Measurements from ENCODE around the gene KRR1. TPM values are rescaled to one million over a fixed set of nuclear protein-coding genes. Genes with fewer than 3 reads are reported as not detected.

The KRR1 gene
- polyA plus RNA-seq, 1 of the 3 experiments (the other 2 are of a cell fraction): 13.8 TPM

- TF ChIP-seq CTCF (IDR thresholded peaks at IDR 0.05) (no peak), NFIC (IDR thresholded peaks at IDR 0.05; ENCODE audit: borderline replicate concordance) (no peak)
These were observed 1.8 kb downstream of the KRR1 start (continued) for GRCh38 chr12:75509621-75510020.

- Histone ChIP-seq H3K4me2 (no peak overlapping the region), H3K27ac (ENCODE audit: low read depth in 2 of 2, low read length in 1 of 2) (no peak overlapping the region), H3K4me1 (ENCODE audit: control insufficient read depth in 1 of 2, insufficient read depth in 2 of 2, low read depth in 1 of 2, low read length in 1 of 2) (peaks cover 3 to 11% of the 10 kb centered on the region in 2 experiments; a peak in 2 of 4 replicates), H3F3A (replicated peaks; ENCODE audit: insufficient read depth) (peaks cover 57% of the 10 kb centered on the region), H3K9me2 (no peaks in the 10 kb centered on the region), H3K36me3 (replicated peaks in 1 of 2; ENCODE audit: control insufficient read depth in 1 of 2, insufficient read depth in 2 of 2, low read length in 1 of 2) (peaks cover 50 to 52% of the 10 kb centered on the region in 2 experiments), H3K79me2 (ENCODE audit: insufficient read depth) (peaks cover 81% of the 10 kb centered on the region), H3K27me3 (ENCODE audit: insufficient read depth) (no peaks in the 10 kb centered on the region), H3K4me3 (ENCODE audit: low read depth in 2 of 2, low read length in 1 of 2) (no peak overlapping the region), H4K20me1 (ENCODE audit: insufficient read depth) (no peaks in the 10 kb centered on the region), H3K9me3 (no peaks in the 10 kb centered on the region), H3K9ac (no peak overlapping the region), H2AFZ (ENCODE audit: low read depth) (no peak overlapping the region)
- TF ChIP-seq MAX (IDR thresholded peaks at IDR 0.05; ENCODE audit: low read depth) (no peak), RXRA (IDR thresholded peaks at IDR 0.05; ENCODE audit: borderline replicate concordance, low read depth) (no peak), MEF2A (IDR thresholded peaks at IDR 0.05; ENCODE audit: borderline replicate concordance, low read depth) (no peak), EZH2phosphoT487 (IDR thresholded peaks at IDR 0.05; ENCODE audit: borderline replicate concordance, low read depth) (no peak), PBX3 (IDR thresholded peaks at IDR 0.05) (no peak), FOSL2 (IDR thresholded peaks at IDR 0.05; ENCODE audit: borderline replicate concordance, low read depth) (no peak), RCOR1 (IDR thresholded peaks at IDR 0.05; ENCODE audit: low read length) (no peak), USF1 (IDR thresholded peaks at IDR 0.05; ENCODE audit: borderline replicate concordance, low read depth) (no peak), FOXJ3 (CRISPR knock-in tag; IDR thresholded peaks at IDR 0.05) (no peak)
- POLR2A ChIA-PET: no interaction called here
- DNase-seq: no peak
- WGBS (ENCODE audit: low lambda C conversion rate): 95% methylated on average over 2 of the region's 2 CpGs
- CTCF ChIA-PET: interaction anchor here (1.0 to 1.5 kb wide), 2 partner anchors 10 to 24 kb away, joined by 4 to 5 read pairs; no protein-coding TSS in a partner anchor
These were observed 3.2 kb downstream of the KRR1 start for GRCh38 chr12:75508159-75508558.

GRCh38 chr12:75507086-75507485, 4.3 kb downstream of the KRR1 start:
- peaks cover 84% of the 10 kb centered on the region for H3K79me2 ChIP-seq (ENCODE audit: insufficient read depth)
- H2AFZ ChIP-seq (ENCODE audit: low read depth): no peak overlapping the region
- no peak overlapping the region for H3K4me2 ChIP-seq
- H3K9me2 ChIP-seq: no peaks in the 10 kb centered on the region
- ChIA-PET POLR2A (no interaction called here), CTCF (interaction anchor here (0.9 to 1.5 kb wide), 2 partner anchors 9 to 116 kb away, joined by 3 to 4 read pairs; partner anchors contain the start of gene GLIPR1L2)
- no peak overlapping the region for H3K4me3 ChIP-seq (ENCODE audit: low read depth in 2 of 2, low read length in 1 of 2)
- H3K9ac ChIP-seq: no peak overlapping the region
- DNase-seq: no peak
- H3K9me3 ChIP-seq: no peaks in the 10 kb centered on the region
- WGBS (ENCODE audit: low lambda C conversion rate): 88% methylated on average over 2 of the region's 2 CpGs
- H3K4me1 ChIP-seq (ENCODE audit: control insufficient read depth in 1 of 2, insufficient read depth in 2 of 2, low read depth in 1 of 2, low read length in 1 of 2): peaks cover 3 to 11% of the 10 kb centered on the region in 2 experiments; a peak in 2 of 4 replicates
- no peaks in the 10 kb centered on the region for H4K20me1 ChIP-seq (ENCODE audit: insufficient read depth)
- H3K27ac ChIP-seq (ENCODE audit: low read depth in 2 of 2, low read length in 1 of 2): peak overlapping the region in 1 of 2 experiments; percentile 32; a peak in 1 of 4 replicates
- H3K27me3 ChIP-seq (ENCODE audit: insufficient read depth): no peaks in the 10 kb centered on the region
- H3K36me3 ChIP-seq (replicated peaks in 1 of 2; ENCODE audit: control insufficient read depth in 1 of 2, insufficient read depth in 2 of 2, low read length in 1 of 2): peaks cover 60 to 63% of the 10 kb centered on the region in 2 experiments
- H3F3A ChIP-seq (replicated peaks; ENCODE audit: insufficient read depth): peaks cover 65% of the 10 kb centered on the region
- TF ChIP-seq USF1 (IDR thresholded peaks at IDR 0.05; ENCODE audit: borderline replicate concordance, low read depth): no peak
- no peak for TF ChIP-seq JUND (IDR thresholded peaks at IDR 0.05)
- no peak for TF ChIP-seq TAF1 (IDR thresholded peaks at IDR 0.05; ENCODE audit: borderline replicate concordance, low read depth, low read length)
- no peak for TF ChIP-seq FOXM1 (IDR thresholded peaks at IDR 0.05; ENCODE audit: low read depth)
- no peak for TF ChIP-seq ELF1 (IDR thresholded peaks at IDR 0.05)
- TF ChIP-seq REST (IDR thresholded peaks at IDR 0.05; ENCODE audit: low read depth, low read length): no peak

Measured in SK-N-SH (cell line).